Glutamatergic neuron (in vitro differentiated cells): Measurements from ENCODE around the gene C22orf23. TPM values are rescaled to one million over a fixed set of nuclear protein-coding genes. Genes with fewer than 3 reads are reported as not detected.

Experiments
- DNase-seq: peaks from one replicate; pipeline ENCODE4 v3.0.0; 2022
- H3K27ac Mint-ChIP-seq: one replicate; pipeline ENCODE4 v1.8.0; 2020; ENCODE audit warnings: mild to moderate bottlenecking, mixed read lengths, inconsistent platforms; ENCODE audit not compliant: unreplicated experiment
- H3K27me3 Mint-ChIP-seq: one replicate; pipeline ENCODE4 v1.8.0; 2020; ENCODE audit warnings: mild to moderate bottlenecking, moderate library complexity, mixed read lengths, inconsistent platforms; ENCODE audit not compliant: unreplicated experiment
- H3K36me3 Mint-ChIP-seq: one replicate; pipeline ENCODE4 v1.8.0; 2020; ENCODE audit warnings: mild to moderate bottlenecking, mixed read lengths, inconsistent platforms; ENCODE audit not compliant: unreplicated experiment
- H3K4me1 Mint-ChIP-seq: one replicate; pipeline ENCODE4 v1.8.0; 2020; ENCODE audit warnings: mild to moderate bottlenecking, low read depth, mixed read lengths, inconsistent platforms; ENCODE audit not compliant: unreplicated experiment
- H3K4me3 Mint-ChIP-seq: one replicate; pipeline ENCODE4 v1.8.0; 2020; ENCODE audit warnings: mild to moderate bottlenecking, mixed read lengths, inconsistent platforms; ENCODE audit not compliant: unreplicated experiment
- H3K9me3 Mint-ChIP-seq: one replicate; pipeline ENCODE4 v1.8.0; 2020; ENCODE audit warnings: mild to moderate bottlenecking, moderate library complexity, mixed read lengths, inconsistent platforms; ENCODE audit not compliant: unreplicated experiment
- total RNA-seq: library from RNA; stranded (reverse); fragmentation: NEBNext Ultra II Directional; extraction: Animal tissue kit (Norgen Biotek cat#: 25700); gene quantifications from one replicate; pipeline ENCODE4 v1.2.1, GENCODE V29; 2021; ENCODE audit not compliant: unreplicated experiment
- TF ChIP-seq, protein P1 (sequence below): fragments of 200-600 bp; sonication (generic); IDR thresholded peaks from one replicate; pipeline ENCODE4 v1.5.0; 2021; ENCODE audit not compliant: partially characterized antibody, unreplicated experiment

C22orf23 gene
- total RNA-seq, 1 donor from 2014 or later = 0.64 TPM

- Mint-ChIP-seq H3K4me3 (peak overlapping the region; percentile 42), H3K27ac (peak overlapping the region; percentile 62), H3K9me3 (peaks cover 4% of the 10 kb centered on the region), H3K36me3 (no peaks in the 10 kb centered on the region), H3K4me1 (peaks cover 32% of the 10 kb centered on the region), H3K27me3 (peaks cover 17% of the 10 kb centered on the region)
- DNase-seq = no peak
- TF ChIP-seq, protein P1, sequence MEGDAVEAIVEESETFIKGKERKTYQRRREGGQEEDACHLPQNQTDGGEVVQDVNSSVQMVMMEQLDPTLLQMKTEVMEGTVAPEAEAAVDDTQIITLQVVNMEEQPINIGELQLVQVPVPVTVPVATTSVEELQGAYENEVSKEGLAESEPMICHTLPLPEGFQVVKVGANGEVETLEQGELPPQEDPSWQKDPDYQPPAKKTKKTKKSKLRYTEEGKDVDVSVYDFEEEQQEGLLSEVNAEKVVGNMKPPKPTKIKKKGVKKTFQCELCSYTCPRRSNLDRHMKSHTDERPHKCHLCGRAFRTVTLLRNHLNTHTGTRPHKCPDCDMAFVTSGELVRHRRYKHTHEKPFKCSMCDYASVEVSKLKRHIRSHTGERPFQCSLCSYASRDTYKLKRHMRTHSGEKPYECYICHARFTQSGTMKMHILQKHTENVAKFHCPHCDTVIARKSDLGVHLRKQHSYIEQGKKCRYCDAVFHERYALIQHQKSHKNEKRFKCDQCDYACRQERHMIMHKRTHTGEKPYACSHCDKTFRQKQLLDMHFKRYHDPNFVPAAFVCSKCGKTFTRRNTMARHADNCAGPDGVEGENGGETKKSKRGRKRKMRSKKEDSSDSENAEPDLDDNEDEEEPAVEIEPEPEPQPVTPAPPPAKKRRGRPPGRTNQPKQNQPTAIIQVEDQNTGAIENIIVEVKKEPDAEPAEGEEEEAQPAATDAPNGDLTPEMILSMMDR = no peak
Measured at GRCh38 chr22:37911697-37912096, 41.7 kb downstream of the C22orf23 start.

DNA sequence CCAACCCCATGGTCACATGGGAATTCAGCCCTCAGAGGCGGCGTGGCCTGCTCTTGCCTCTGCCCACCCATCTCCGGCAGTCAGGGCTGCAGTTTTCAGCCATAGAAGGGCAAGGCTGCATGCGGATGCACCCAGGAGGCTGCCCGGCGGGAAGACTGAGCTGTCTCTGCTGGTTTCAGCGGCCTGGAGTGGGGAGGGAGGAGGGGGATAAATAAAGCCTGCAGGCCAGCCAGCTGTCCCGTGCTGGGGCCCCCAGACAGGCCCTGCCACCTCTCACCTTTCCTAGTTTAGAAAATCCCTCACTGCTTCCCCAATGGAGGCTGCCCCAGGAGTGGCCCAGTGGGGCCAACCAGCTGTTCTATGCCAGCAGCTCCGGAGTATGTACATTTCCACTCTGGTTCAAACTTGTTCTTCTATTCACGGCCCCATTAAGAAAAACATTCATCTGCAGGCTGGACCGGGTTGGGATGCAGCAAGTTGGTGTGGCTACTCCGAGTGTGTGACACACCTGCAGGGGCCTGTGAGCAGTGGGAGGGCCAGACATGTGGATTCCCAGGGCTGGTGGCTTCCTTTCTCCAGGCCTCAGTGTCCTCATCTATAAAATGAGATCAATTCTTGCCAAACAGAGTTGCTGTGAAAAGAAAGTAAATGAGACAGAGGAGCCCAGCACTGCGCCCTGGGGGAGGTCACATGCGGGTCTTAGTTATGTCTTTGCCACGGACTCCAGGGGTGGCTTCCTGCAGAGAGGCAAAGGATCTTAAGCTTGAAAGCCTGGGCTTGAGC is 42.3 kb downstream of the C22orf23 start:
- Mint-ChIP-seq H3K4me1 (peaks cover 32% of the 10 kb centered on the region), H3K27me3 (peaks cover 17% of the 10 kb centered on the region), H3K27ac (no peak overlapping the region), H3K9me3 (peaks cover 4% of the 10 kb centered on the region), H3K36me3 (no peaks in the 10 kb centered on the region), H3K4me3 (peak overlapping the region; percentile 78)
- TF ChIP-seq, protein P1 = no peak
- DNase-seq = peak; percentile 52

DNA sequence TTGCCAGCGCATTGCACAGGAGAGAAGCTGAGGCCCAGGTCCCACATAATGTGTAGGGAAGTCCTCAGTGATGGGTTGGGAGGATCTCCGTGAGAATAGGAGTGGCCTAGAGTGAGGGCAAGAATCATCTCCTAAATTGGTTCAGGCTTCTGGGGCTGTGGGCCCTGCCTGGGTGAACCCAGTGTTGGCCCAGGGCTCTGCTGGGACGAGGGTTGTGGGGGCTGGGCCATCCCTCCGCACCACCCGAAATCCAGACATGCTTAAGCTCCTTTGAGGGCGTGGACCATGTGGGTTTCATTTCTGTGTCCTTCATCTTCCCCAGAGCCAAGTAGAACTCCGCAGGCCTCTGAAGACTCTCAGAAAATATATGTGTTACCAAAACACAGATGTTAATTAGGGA is 43.6 kb downstream of the C22orf23 start:
- Mint-ChIP-seq H3K4me3 (peak overlapping the region; percentile 78), H3K27me3 (peaks cover 25% of the 10 kb centered on the region), H3K27ac (peak overlapping the region; percentile 81), H3K36me3 (no peaks in the 10 kb centered on the region), H3K9me3 (peaks cover 11% of the 10 kb centered on the region), H3K4me1 (peaks cover 38% of the 10 kb centered on the region)
- TF ChIP-seq, protein P1 = no peak
- no peak for DNase-seq

- H3K27ac Mint-ChIP-seq = peak overlapping the region; percentile 90
- H3K4me3 Mint-ChIP-seq = peak overlapping the region; percentile 93
- H3K4me1 Mint-ChIP-seq = peaks cover 36% of the 10 kb centered on the region
- H3K36me3 Mint-ChIP-seq = no peaks in the 10 kb centered on the region
- H3K27me3 Mint-ChIP-seq = peaks cover 26% of the 10 kb centered on the region
- DNase-seq = no peak
- TF ChIP-seq, protein P1 = no peak
- H3K9me3 Mint-ChIP-seq = peaks cover 12% of the 10 kb centered on the region
Measured at GRCh38 chr22:37907036-37907954, 46.1 kb downstream of the C22orf23 start.
